GM11168 (cell line): ENCODE data around the gene CCNB1.
"Not testable (repeated sequence)": the region's sequence is repeated elsewhere in the genome, so short reads cannot be mapped to it uniquely, and the experiment has no call there.

Experiments
- in situ Hi-C: fragments of 300-500 bp; cut with MboI; formaldehyde crosslinking; loops from one replicate; pipeline ENCODE4 v1.12.0; 2022; ENCODE audit warnings: low sequenced_read_pairs; ENCODE audit not compliant: unreplicated experiment

The CCNB1 gene

GRCh38 chr5:69166686-69167492 is at the start of gene CCNB1:
Gene CCNB1, plus strand, starts transcription at chr5:69167150. Its CDS starts 113 bp downstream, at chr5:69167263.
- in situ Hi-C loops, result no loop called here

GRCh38 chr5:69129413-69129812 is 37.5 kb upstream of the CCNB1 start:
- in situ Hi-C loops, result no loop called here

GRCh38 chr5:69130241-69130640 is 36.7 kb upstream of the CCNB1 start:
- in situ Hi-C loops, result no loop called here

- in situ Hi-C loops, result no loop called here
Measured at GRCh38 chr5:69131304-69131703, 35.6 kb upstream of the CCNB1 start.

- in situ Hi-C loops, result no loop called here
Measured at GRCh38 chr5:69134126-69134525, 32.8 kb upstream of the CCNB1 start.

- in situ Hi-C loops, result no loop called here
Measured at GRCh38 chr5:69136293-69136692, 30.7 kb upstream of the CCNB1 start.

GRCh38 chr5:69137208-69137607 is 29.7 kb upstream of the CCNB1 start:
- in situ Hi-C loops, result not testable (repeated sequence)

GRCh38 chr5:69137807-69138206 is 29.1 kb upstream of the CCNB1 start:
- in situ Hi-C loops, result no loop called here

GRCh38 chr5:69138766-69139165 is 28.2 kb upstream of the CCNB1 start:
- in situ Hi-C loops, result no loop called here

GRCh38 chr5:69140239-69140638 is 26.7 kb upstream of the CCNB1 start:
- in situ Hi-C loops, result not testable (repeated sequence)

GRCh38 chr5:69140827-69141226 is 26.1 kb upstream of the CCNB1 start:
- in situ Hi-C loops, result no loop called here

- in situ Hi-C loops, result not testable (repeated sequence)
Measured at GRCh38 chr5:69148576-69148975, 18.4 kb upstream of the CCNB1 start.

- in situ Hi-C loops, result no loop called here
Measured at GRCh38 chr5:69148981-69149675, 17.8 kb upstream of the CCNB1 start.

GRCh38 chr5:69149676-69150010 is 17.3 kb upstream of the CCNB1 start:
- in situ Hi-C loops, result no loop called here

- in situ Hi-C loops, result no loop called here
Measured at GRCh38 chr5:69152731-69153130, 14.2 kb upstream of the CCNB1 start.

GRCh38 chr5:69156456-69156855 is 10.5 kb upstream of the CCNB1 start:
- in situ Hi-C loops, result no loop called here

GRCh38 chr5:69158039-69158438 is 8.9 kb upstream of the CCNB1 start:
- in situ Hi-C loops, result no loop called here

GRCh38 chr5:69160651-69161050 is 6.3 kb upstream of the CCNB1 start:
- in situ Hi-C loops, result no loop called here

- in situ Hi-C loops, result no loop called here
Measured at GRCh38 chr5:69167493-69167855, 524 bp downstream of the CCNB1 start.

- in situ Hi-C loops, result no loop called here
Measured at GRCh38 chr5:69167929-69168328, 979 bp downstream of the CCNB1 start.

GRCh38 chr5:69170495-69170894 is 3.5 kb downstream of the CCNB1 start:
- in situ Hi-C loops, result no loop called here

- in situ Hi-C loops, result no loop called here
Measured at GRCh38 chr5:69170969-69171368, 4.0 kb downstream of the CCNB1 start.
